ENCODE results near the gene LYPD3. TPM values are rescaled to one million over a fixed set of nuclear protein-coding genes. Genes with fewer than 3 reads are reported as not detected.
"Not testable (repeated sequence)": the region's sequence is repeated elsewhere in the genome, so short reads cannot be mapped to it uniquely, and the experiment has no call there.

LYPD3 gene
- total and polyA plus RNA-seq, 2 experiments from 2014 or later, result 4.6 to 13.2 TPM

- Histone ChIP-seq H2AFZ (no peak overlapping the region), H3K79me2 (no peaks in the 10 kb centered on the region), H3K9me3 (ENCODE audit: low read depth) (no peaks in the 10 kb centered on the region), H3K36me3 (replicated peaks; ENCODE audit: insufficient read depth, low read depth) (no peaks in the 10 kb centered on the region), H3K9me2 (replicated peaks; ENCODE audit: insufficient read depth) (no peaks in the 10 kb centered on the region), H4K20me1 (ENCODE audit: insufficient read depth, poor library complexity, severe bottlenecking) (no peaks in the 10 kb centered on the region), H3K4me2 (no peak overlapping the region), H3K27ac (peak overlapping the region; percentile 31), H3K27me3 (no peaks in the 10 kb centered on the region), H3K4me1 (ENCODE audit: insufficient read depth) (peaks cover 3% of the 10 kb centered on the region), H3K4me3 (no peak overlapping the region)
- peak; percentile 51 for DNase-seq (ENCODE audit: low spot score)
- TF ChIP-seq CTCF (IDR thresholded peaks at IDR 0.05; ENCODE audit: poor library complexity) (no peak), EZH2 (IDR thresholded peaks at IDR 0.05; ENCODE audit: borderline replicate concordance) (no peak), EZH2phosphoT487 (IDR thresholded peaks at IDR 0.05; ENCODE audit: low read depth, severe bottlenecking, unreplicated experiment) (no peak)
- 56% methylated on average over 9 of the region's 9 CpGs for WGBS (ENCODE audit: low lambda C conversion rate, missing lambda C conversion rate)
Measured at GRCh38 chr19:43438291-43439031, 26.9 kb downstream of the LYPD3 start.

- 68% methylated on average over 6 of the region's 6 CpGs for WGBS (ENCODE audit: low lambda C conversion rate, missing lambda C conversion rate)
- no peak overlapping the region for H2AFZ ChIP-seq
- no peak overlapping the region for H3K4me2 ChIP-seq
- no peaks in the 10 kb centered on the region for H3K9me3 ChIP-seq (ENCODE audit: low read depth)
- TF ChIP-seq EZH2 (IDR thresholded peaks at IDR 0.05; ENCODE audit: borderline replicate concordance) (no peak), CTCF (IDR thresholded peaks at IDR 0.05; ENCODE audit: poor library complexity) (no peak), EZH2phosphoT487 (IDR thresholded peaks at IDR 0.05; ENCODE audit: low read depth, severe bottlenecking, unreplicated experiment) (no peak)
- no peak overlapping the region for H3K4me3 ChIP-seq
- H3K79me2 ChIP-seq, result no peaks in the 10 kb centered on the region
- no peak for DNase-seq (ENCODE audit: low spot score)
- H3K27me3 ChIP-seq, result no peaks in the 10 kb centered on the region
- peak overlapping the region; percentile 31 for H3K27ac ChIP-seq
- H3K9me2 ChIP-seq (replicated peaks; ENCODE audit: insufficient read depth), result no peaks in the 10 kb centered on the region
- no peaks in the 10 kb centered on the region for H3K36me3 ChIP-seq (replicated peaks; ENCODE audit: insufficient read depth, low read depth)
- H3K4me1 ChIP-seq (ENCODE audit: insufficient read depth), result peaks cover 3% of the 10 kb centered on the region
- H4K20me1 ChIP-seq (ENCODE audit: insufficient read depth, poor library complexity, severe bottlenecking), result no peaks in the 10 kb centered on the region
Measured at GRCh38 chr19:43437712-43438111, 27.7 kb downstream of the LYPD3 start.

GRCh38 chr19:43437284-43437683 lies 28.1 kb downstream of the LYPD3 start:
- not testable (repeated sequence) for H3K79me2 ChIP-seq; H4K20me1 ChIP-seq (ENCODE audit: insufficient read depth, poor library complexity, severe bottlenecking); H3K27me3 ChIP-seq; H3K9me2 ChIP-seq (replicated peaks; ENCODE audit: insufficient read depth); H3K4me1 ChIP-seq (ENCODE audit: insufficient read depth); H3K4me3 ChIP-seq; H3K36me3 ChIP-seq (replicated peaks; ENCODE audit: insufficient read depth, low read depth); H3K9me3 ChIP-seq (ENCODE audit: low read depth); DNase-seq (ENCODE audit: low spot score); H3K4me2 ChIP-seq; H2AFZ ChIP-seq
- peak overlapping the region; percentile 31 for H3K27ac ChIP-seq
- WGBS (ENCODE audit: low lambda C conversion rate, missing lambda C conversion rate), result 67% methylated on average over 11 of the region's 11 CpGs

GRCh38 chr19:43435775-43436174 lies 29.6 kb downstream of the LYPD3 start:
- no peaks in the 10 kb centered on the region for H3K27me3 ChIP-seq
- 95% methylated on average over 3 of the region's 3 CpGs for WGBS (ENCODE audit: low lambda C conversion rate, missing lambda C conversion rate)
- H3K9me3 ChIP-seq (ENCODE audit: low read depth), result no peaks in the 10 kb centered on the region
- no peak overlapping the region for H3K4me3 ChIP-seq
- no peak overlapping the region for H3K4me2 ChIP-seq
- no peaks in the 10 kb centered on the region for H4K20me1 ChIP-seq (ENCODE audit: insufficient read depth, poor library complexity, severe bottlenecking)
- no peak overlapping the region for H2AFZ ChIP-seq
- no peaks in the 10 kb centered on the region for H3K79me2 ChIP-seq
- no peaks in the 10 kb centered on the region for H3K9me2 ChIP-seq (replicated peaks; ENCODE audit: insufficient read depth)
- H3K27ac ChIP-seq, result no peak overlapping the region
- H3K36me3 ChIP-seq (replicated peaks; ENCODE audit: insufficient read depth, low read depth), result no peaks in the 10 kb centered on the region
- peaks cover 3% of the 10 kb centered on the region for H3K4me1 ChIP-seq (ENCODE audit: insufficient read depth)
- no peak for DNase-seq (ENCODE audit: low spot score)
- TF ChIP-seq EZH2 (IDR thresholded peaks at IDR 0.05; ENCODE audit: borderline replicate concordance) (no peak), EZH2phosphoT487 (IDR thresholded peaks at IDR 0.05; ENCODE audit: low read depth, severe bottlenecking, unreplicated experiment) (no peak), CTCF (IDR thresholded peaks at IDR 0.05; ENCODE audit: poor library complexity) (no peak)

All from hepatocyte (in vitro differentiated cells).